Lower leg skin (tissue), 3 donors: ENCODE measurements around the gene MAD2L1.

Experiments used
- POLR2A ChIP-seq, 2 donors: fragments of 450-650 bp; IDR thresholded peaks; one replicate each; pipeline ENCODE4 v1.6.1; 2016 to 2017; ENCODE audit warnings: antibody characterized with exemption in 2 of 2, mild to moderate bottlenecking in 1 of 2, moderate library complexity in 1 of 2
- TF ChIP-seq, protein P1 (sequence below), 3 donors: fragments of 450-650 bp; IDR thresholded peaks; one replicate each; pipeline ENCODE4 v1.5.1; 2016; ENCODE audit warnings: antibody characterized with exemption in 3 of 3, mild to moderate bottlenecking in 3 of 3, moderate library complexity in 2 of 3

DNA sequence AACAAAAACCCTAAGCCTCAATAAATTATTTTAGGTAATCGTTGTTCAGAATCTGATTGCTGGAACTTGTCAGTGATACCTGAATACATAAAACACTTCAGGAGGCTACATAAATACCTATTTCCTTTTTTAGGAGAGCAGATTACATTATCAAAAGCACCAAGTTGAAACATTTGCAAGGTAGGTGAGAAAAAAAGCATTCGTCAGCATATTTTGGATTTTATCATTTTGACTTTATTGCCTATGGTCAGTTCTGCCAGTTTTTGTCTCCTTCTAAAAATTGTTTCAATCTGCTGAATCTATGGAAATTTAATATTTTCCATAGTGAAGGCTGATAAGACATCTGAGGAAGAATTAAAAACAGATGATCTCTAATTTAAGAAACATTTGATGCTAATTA is 16.5 kb upstream of the MAD2L1 start:
- TF ChIP-seq, protein P1, sequence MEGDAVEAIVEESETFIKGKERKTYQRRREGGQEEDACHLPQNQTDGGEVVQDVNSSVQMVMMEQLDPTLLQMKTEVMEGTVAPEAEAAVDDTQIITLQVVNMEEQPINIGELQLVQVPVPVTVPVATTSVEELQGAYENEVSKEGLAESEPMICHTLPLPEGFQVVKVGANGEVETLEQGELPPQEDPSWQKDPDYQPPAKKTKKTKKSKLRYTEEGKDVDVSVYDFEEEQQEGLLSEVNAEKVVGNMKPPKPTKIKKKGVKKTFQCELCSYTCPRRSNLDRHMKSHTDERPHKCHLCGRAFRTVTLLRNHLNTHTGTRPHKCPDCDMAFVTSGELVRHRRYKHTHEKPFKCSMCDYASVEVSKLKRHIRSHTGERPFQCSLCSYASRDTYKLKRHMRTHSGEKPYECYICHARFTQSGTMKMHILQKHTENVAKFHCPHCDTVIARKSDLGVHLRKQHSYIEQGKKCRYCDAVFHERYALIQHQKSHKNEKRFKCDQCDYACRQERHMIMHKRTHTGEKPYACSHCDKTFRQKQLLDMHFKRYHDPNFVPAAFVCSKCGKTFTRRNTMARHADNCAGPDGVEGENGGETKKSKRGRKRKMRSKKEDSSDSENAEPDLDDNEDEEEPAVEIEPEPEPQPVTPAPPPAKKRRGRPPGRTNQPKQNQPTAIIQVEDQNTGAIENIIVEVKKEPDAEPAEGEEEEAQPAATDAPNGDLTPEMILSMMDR (IDR thresholded peaks at IDR 0.05), result no peak
- no peak for TF ChIP-seq POLR2A (IDR thresholded peaks at IDR 0.05)
